H1 (cell line): ENCODE measurements around the gene BIRC7. TPM values are rescaled to one million over a fixed set of nuclear protein-coding genes. Genes with fewer than 3 reads are reported as not detected.

Source experiments
- HDAC6 ChIP-seq: IDR thresholded peaks from one replicate; pipeline ENCODE4 v1.7.1; 2012; ENCODE audit warnings: low read depth, mild to moderate bottlenecking, inconsistent platforms, low read length, moderate library complexity
- JUND ChIP-seq: IDR thresholded peaks from 2 replicates; pipeline ENCODE4 v1.6.1; 2011; ENCODE audit warnings: mild to moderate bottlenecking, improper control_type of control experiment, low read length
- KDM1A ChIP-seq: fragments of 200-600, 300-600 bp; sonication (generic); IDR thresholded peaks from 2 replicates; pipeline ENCODE4 v1.7.1; 2016; ENCODE audit warnings: mild to moderate bottlenecking, low read length, borderline replicate concordance
- POLR2A ChIP-seq, 2 experiments: IDR thresholded peaks; 1 replicate in 1 of 2; 2 replicates in 1 of 2; pipeline ENCODE4 v1.6.1; 2011; ENCODE audit warnings: low read depth in 2 of 2, low read length in 2 of 2, mild to moderate bottlenecking in 2 of 2; ENCODE audit errors: control extremely low read depth in 1 of 2
- POU5F1 ChIP-seq: IDR thresholded peaks from 2 replicates; pipeline ENCODE4 v1.6.1; 2011; ENCODE audit warnings: low read depth, mild to moderate bottlenecking, low read length, moderate library complexity
- RNF2 ChIP-seq: fragments of 200-900, 300-1000 bp; sonication (generic); IDR thresholded peaks from 2 replicates; pipeline ENCODE4 v1.7.1; 2016; ENCODE audit warnings: borderline replicate concordance, low read depth, mild to moderate bottlenecking, antibody characterized with exemption, low read length; ENCODE audit not compliant: poor library complexity, severe bottlenecking; ENCODE audit errors: missing control alignments
- polyA plus RNA-seq, 7 experiments: library from polyadenylated mRNA; depleted of rRNA in 3 of 7; stranded (reverse) in 5 of 7; unstranded in 2 of 7; fragments of >200 nt in 5 of 7; fragments of 200-250 nt in 2 of 7; gene quantifications; 1 replicate in 5 of 7; 2 replicates in 1 of 7; 4 replicates in 1 of 7; pipeline versions ENCODE4 v1.2.1 to v1.2.3, GENCODE V29; 2011 to 2013; ENCODE audit warnings: missing spikeins in 2 of 7, mixed read lengths in 2 of 7
- total RNA-seq: library from RNA; stranded (reverse); fragmentation: NEBNext Ultra II Directional; extraction: Animal tissue kit (Norgen Biotek cat#: 25700); gene quantifications from 2 replicates; pipeline ENCODE4 v1.2.1, GENCODE V29; 2021
- TF ChIP-seq, protein P1 (sequence below): fragments of 300-600 bp; sonication (generic); IDR thresholded peaks from 2 replicates; pipeline ENCODE4 v1.7.1; 2012; ENCODE audit warnings: low read length, moderate library complexity, mild to moderate bottlenecking, inconsistent platforms; ENCODE audit not compliant: insufficient replicate concordance
- TF ChIP-seq, protein P2 (sequence below): IDR thresholded peaks from 2 replicates; pipeline ENCODE4 v1.6.1; 2012; ENCODE audit warnings: inconsistent platforms

BIRC7 gene
- total and polyA plus RNA-seq, 2 of the 8 experiments (the other 6 are each of a cell fraction or from before 2014, with no cell fraction given) = 0.11 to 0.41 TPM

DNA sequence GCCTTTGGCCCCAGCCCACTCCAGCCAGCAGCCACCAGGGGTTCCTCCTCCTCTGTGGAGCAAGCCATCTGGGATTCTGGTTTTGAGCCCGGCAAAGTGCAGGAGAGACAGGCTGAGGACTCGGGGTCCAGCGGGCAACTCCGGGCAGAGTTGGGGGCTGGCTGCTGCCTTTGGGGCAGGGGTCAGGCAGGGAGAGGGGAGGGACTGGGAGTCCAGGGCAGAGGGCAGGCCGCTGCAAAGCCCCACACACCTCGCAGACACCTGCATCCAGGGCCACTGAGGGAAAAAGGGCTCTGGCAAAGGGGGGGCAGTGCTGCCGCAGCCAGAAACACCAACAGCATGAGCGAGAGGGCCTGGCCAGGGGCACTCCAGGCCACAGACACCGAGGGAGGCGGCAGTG is 8.8 kb downstream of the BIRC7 start (continued):
- TF ChIP-seq, protein P1, sequence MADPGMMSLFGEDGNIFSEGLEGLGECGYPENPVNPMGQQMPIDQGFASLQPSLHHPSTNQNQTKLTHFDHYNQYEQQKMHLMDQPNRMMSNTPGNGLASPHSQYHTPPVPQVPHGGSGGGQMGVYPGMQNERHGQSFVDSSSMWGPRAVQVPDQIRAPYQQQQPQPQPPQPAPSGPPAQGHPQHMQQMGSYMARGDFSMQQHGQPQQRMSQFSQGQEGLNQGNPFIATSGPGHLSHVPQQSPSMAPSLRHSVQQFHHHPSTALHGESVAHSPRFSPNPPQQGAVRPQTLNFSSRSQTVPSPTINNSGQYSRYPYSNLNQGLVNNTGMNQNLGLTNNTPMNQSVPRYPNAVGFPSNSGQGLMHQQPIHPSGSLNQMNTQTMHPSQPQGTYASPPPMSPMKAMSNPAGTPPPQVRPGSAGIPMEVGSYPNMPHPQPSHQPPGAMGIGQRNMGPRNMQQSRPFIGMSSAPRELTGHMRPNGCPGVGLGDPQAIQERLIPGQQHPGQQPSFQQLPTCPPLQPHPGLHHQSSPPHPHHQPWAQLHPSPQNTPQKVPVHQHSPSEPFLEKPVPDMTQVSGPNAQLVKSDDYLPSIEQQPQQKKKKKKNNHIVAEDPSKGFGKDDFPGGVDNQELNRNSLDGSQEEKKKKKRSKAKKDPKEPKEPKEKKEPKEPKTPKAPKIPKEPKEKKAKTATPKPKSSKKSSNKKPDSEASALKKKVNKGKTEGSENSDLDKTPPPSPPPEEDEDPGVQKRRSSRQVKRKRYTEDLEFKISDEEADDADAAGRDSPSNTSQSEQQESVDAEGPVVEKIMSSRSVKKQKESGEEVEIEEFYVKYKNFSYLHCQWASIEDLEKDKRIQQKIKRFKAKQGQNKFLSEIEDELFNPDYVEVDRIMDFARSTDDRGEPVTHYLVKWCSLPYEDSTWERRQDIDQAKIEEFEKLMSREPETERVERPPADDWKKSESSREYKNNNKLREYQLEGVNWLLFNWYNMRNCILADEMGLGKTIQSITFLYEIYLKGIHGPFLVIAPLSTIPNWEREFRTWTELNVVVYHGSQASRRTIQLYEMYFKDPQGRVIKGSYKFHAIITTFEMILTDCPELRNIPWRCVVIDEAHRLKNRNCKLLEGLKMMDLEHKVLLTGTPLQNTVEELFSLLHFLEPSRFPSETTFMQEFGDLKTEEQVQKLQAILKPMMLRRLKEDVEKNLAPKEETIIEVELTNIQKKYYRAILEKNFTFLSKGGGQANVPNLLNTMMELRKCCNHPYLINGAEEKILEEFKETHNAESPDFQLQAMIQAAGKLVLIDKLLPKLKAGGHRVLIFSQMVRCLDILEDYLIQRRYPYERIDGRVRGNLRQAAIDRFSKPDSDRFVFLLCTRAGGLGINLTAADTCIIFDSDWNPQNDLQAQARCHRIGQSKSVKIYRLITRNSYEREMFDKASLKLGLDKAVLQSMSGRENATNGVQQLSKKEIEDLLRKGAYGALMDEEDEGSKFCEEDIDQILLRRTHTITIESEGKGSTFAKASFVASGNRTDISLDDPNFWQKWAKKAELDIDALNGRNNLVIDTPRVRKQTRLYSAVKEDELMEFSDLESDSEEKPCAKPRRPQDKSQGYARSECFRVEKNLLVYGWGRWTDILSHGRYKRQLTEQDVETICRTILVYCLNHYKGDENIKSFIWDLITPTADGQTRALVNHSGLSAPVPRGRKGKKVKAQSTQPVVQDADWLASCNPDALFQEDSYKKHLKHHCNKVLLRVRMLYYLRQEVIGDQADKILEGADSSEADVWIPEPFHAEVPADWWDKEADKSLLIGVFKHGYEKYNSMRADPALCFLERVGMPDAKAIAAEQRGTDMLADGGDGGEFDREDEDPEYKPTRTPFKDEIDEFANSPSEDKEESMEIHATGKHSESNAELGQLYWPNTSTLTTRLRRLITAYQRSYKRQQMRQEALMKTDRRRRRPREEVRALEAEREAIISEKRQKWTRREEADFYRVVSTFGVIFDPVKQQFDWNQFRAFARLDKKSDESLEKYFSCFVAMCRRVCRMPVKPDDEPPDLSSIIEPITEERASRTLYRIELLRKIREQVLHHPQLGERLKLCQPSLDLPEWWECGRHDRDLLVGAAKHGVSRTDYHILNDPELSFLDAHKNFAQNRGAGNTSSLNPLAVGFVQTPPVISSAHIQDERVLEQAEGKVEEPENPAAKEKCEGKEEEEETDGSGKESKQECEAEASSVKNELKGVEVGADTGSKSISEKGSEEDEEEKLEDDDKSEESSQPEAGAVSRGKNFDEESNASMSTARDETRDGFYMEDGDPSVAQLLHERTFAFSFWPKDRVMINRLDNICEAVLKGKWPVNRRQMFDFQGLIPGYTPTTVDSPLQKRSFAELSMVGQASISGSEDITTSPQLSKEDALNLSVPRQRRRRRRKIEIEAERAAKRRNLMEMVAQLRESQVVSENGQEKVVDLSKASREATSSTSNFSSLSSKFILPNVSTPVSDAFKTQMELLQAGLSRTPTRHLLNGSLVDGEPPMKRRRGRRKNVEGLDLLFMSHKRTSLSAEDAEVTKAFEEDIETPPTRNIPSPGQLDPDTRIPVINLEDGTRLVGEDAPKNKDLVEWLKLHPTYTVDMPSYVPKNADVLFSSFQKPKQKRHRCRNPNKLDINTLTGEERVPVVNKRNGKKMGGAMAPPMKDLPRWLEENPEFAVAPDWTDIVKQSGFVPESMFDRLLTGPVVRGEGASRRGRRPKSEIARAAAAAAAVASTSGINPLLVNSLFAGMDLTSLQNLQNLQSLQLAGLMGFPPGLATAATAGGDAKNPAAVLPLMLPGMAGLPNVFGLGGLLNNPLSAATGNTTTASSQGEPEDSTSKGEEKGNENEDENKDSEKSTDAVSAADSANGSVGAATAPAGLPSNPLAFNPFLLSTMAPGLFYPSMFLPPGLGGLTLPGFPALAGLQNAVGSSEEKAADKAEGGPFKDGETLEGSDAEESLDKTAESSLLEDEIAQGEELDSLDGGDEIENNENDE = no peak
- TF ChIP-seq POLR2A (IDR thresholded peaks at IDR 0.05; ENCODE audit: control extremely low read depth in 1 of 2, low read depth in 2 of 2, low read length in 2 of 2) (no peak), KDM1A (no peak), JUND (no peak), RNF2 (no peak), POU5F1 (no peak), HDAC6 (no peak)
- TF ChIP-seq, protein P2, sequence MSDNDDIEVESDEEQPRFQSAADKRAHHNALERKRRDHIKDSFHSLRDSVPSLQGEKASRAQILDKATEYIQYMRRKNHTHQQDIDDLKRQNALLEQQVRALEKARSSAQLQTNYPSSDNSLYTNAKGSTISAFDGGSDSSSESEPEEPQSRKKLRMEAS = no peak
- TF ChIP-seq, all 59 proteins: peak for 0
